ENCODE measurements around the gene ICOSLG.
"Not testable (repeated sequence)": the region's sequence is repeated elsewhere in the genome, so short reads cannot be mapped to it uniquely, and the experiment has no call there.

Gene ICOSLG

DNA sequence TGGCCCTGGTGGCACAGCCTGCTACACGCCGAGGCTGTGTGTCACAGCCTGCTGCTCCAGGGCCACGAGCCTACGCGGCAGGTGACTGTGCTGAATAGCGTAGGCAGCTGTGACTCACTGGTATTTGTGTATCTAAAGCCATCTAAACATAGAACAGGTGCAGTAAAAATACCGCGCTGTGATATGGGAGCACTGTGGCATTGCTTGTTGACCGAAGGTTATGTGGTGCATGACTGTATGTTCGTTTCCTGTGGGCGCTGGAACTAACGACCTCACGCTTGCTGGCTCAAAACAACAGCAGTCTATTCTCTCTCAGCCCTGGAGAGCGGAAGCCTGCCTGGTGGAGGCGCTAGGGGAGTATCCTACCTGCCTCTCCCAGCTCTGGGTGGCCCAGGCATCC, 3.2 kb upstream of the ICOSLG start:
- not testable (repeated sequence) for H3K9me3 ChIP-seq (ENCODE audit: insufficient read depth, low read length); H3K9ac ChIP-seq (ENCODE audit: low read length); H3K4me3 ChIP-seq (ENCODE audit: insufficient read depth, low read length, poor library complexity, severe bottlenecking); H3K27ac ChIP-seq (ENCODE audit: low read depth, low read length); H2AFZ ChIP-seq (ENCODE audit: low read depth, low read length, severe bottlenecking); H4K20me1 ChIP-seq (ENCODE audit: low read depth, low read length); H3K9me2 ChIP-seq (replicated peaks; ENCODE audit: insufficient read depth, low read length); H3K36me3 ChIP-seq (ENCODE audit: low read length); H3F3A ChIP-seq (ENCODE audit: insufficient read depth); H3K27me3 ChIP-seq (ENCODE audit: low read length); H3K4me2 ChIP-seq (ENCODE audit: low read depth, low read length, poor library complexity, severe bottlenecking); H3K79me2 ChIP-seq (ENCODE audit: insufficient read depth, low read length)

DNA sequence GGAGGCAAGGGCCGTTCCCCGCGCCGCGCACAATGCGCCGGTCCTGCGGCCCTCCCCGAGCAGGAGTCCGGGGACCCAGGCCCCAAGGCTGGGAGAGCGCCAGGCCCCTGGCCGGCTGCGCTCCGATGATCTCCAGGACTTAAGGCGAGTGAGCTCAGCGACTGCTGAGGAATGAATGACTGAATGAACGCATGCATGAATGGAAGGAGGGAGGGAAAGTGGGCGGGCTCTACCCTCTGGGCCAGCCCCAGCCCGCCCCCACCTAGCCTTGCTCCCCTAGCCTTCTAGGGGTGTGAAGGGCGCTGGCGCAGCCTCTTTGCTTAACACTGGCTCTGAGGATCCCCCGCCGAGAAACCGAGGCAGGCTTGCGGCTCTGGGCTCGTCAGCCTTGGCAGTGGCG, 538 bp upstream of the ICOSLG start:
- H2AFZ ChIP-seq (ENCODE audit: low read depth, low read length, severe bottlenecking); H3K27me3 ChIP-seq (ENCODE audit: low read length); H4K20me1 ChIP-seq (ENCODE audit: low read depth, low read length); H3F3A ChIP-seq (ENCODE audit: insufficient read depth); H3K4me3 ChIP-seq (ENCODE audit: insufficient read depth, low read length, poor library complexity, severe bottlenecking); H3K27ac ChIP-seq (ENCODE audit: low read depth, low read length); H3K36me3 ChIP-seq (ENCODE audit: low read length); H3K9ac ChIP-seq (ENCODE audit: low read length); H3K4me2 ChIP-seq (ENCODE audit: low read depth, low read length, poor library complexity, severe bottlenecking); H3K79me2 ChIP-seq (ENCODE audit: insufficient read depth, low read length); H3K9me3 ChIP-seq (ENCODE audit: insufficient read depth, low read length); H3K9me2 ChIP-seq (replicated peaks; ENCODE audit: insufficient read depth, low read length): not testable (repeated sequence)

DNA sequence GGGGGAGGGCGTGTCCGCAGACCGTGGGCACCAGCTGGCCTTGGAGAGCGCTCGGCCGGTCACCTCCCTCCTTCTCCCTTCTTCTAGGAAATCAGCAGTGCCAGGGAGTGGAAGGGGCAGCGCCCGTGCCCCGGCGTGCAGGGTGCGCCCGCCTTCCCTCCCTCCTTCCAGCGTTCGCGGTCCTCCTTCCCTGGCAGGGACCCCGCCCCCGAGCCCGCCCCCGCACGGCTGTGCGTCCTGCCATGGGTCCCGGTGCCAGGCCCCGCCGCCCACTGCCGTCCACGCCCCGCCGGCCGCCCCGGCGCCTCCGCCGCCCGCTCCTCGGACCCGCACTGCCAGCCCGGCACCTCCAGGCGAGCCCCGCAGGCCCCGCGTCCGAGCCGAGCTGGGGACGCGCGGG, 390 bp downstream of the ICOSLG start:
- H3K27me3 ChIP-seq (ENCODE audit: low read length); H4K20me1 ChIP-seq (ENCODE audit: low read depth, low read length); H3K4me3 ChIP-seq (ENCODE audit: insufficient read depth, low read length, poor library complexity, severe bottlenecking); H3K9me2 ChIP-seq (replicated peaks; ENCODE audit: insufficient read depth, low read length); H3K9ac ChIP-seq (ENCODE audit: low read length); H3K4me2 ChIP-seq (ENCODE audit: low read depth, low read length, poor library complexity, severe bottlenecking); H3F3A ChIP-seq (ENCODE audit: insufficient read depth); H3K9me3 ChIP-seq (ENCODE audit: insufficient read depth, low read length); H3K79me2 ChIP-seq (ENCODE audit: insufficient read depth, low read length); H3K36me3 ChIP-seq (ENCODE audit: low read length); H3K27ac ChIP-seq (ENCODE audit: low read depth, low read length); H2AFZ ChIP-seq (ENCODE audit: low read depth, low read length, severe bottlenecking): not testable (repeated sequence)

DNA sequence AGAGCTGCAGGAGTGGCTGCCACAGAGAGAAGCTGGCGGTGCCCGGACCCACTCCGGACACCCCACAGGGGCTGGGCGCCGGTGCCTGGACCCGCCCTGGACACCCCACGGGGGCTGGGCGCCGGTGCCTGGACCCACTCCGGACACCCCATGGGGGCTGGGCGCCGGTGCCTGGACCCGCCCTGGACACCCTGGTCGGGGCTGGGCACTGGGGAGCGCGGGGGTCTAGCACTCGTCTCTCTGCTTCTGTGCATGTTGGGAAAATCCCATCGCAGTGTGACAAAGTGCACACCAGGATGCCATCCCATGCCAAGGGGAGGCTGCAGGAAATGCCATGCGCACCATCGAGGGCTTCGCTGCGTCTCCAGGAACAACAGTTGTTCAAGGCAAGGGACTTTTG, 11.2 kb downstream of the ICOSLG start:
- not testable (repeated sequence) for H3K9ac ChIP-seq (ENCODE audit: low read length); H3F3A ChIP-seq (ENCODE audit: insufficient read depth); H3K4me2 ChIP-seq (ENCODE audit: low read depth, low read length, poor library complexity, severe bottlenecking); H3K4me3 ChIP-seq (ENCODE audit: insufficient read depth, low read length, poor library complexity, severe bottlenecking); H3K79me2 ChIP-seq (ENCODE audit: insufficient read depth, low read length); H3K36me3 ChIP-seq (ENCODE audit: low read length); H3K27me3 ChIP-seq (ENCODE audit: low read length); H2AFZ ChIP-seq (ENCODE audit: low read depth, low read length, severe bottlenecking); H4K20me1 ChIP-seq (ENCODE audit: low read depth, low read length); H3K9me3 ChIP-seq (ENCODE audit: insufficient read depth, low read length); H3K27ac ChIP-seq (ENCODE audit: low read depth, low read length); H3K9me2 ChIP-seq (replicated peaks; ENCODE audit: insufficient read depth, low read length)

DNA sequence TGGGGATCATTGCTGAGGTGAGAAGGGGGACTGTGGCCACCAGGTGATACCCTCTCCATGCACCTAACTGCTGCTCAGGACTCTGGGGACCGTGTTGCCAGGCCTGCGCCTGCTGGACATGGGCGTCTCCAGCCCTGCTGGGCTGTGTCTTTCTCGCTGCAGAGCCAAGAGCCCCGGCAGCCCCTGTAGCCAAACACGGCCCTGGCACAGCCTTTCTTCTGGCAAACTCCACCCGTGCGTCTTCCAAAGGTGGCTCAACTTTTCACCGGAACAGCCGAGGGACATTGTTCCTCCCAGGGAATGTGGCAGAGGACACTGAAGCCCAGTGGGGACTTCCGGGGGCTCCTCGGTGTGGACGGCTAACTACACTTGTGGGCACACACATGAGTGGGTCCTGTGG, 12.6 kb downstream of the ICOSLG start:
- not testable (repeated sequence) for H3K9ac ChIP-seq (ENCODE audit: low read length); H2AFZ ChIP-seq (ENCODE audit: low read depth, low read length, severe bottlenecking)

DNA sequence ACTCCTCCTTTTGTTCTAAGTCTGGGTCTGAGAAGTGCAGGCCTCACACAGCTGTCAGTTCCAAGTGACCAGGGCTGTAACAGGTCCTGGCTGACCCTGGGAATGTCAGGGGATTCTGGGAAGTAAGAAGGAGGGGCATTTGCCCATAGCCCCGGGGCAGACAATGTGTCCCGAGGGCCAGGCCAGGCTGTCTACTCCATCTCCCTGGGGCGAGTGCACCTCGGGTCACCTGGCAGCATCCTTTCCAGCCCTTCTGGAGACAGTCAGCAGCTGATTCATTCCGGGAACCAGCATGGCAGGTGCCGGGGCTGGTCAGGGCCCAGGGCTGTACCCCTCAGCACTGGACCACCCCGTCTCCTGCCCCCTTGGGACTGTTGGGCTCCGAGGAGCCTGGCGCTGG, 13.1 kb downstream of the ICOSLG start:
- H3K79me2 ChIP-seq (ENCODE audit: insufficient read depth, low read length); H3K9ac ChIP-seq (ENCODE audit: low read length); H3K27ac ChIP-seq (ENCODE audit: low read depth, low read length); H2AFZ ChIP-seq (ENCODE audit: low read depth, low read length, severe bottlenecking); H3F3A ChIP-seq (ENCODE audit: insufficient read depth); H3K4me3 ChIP-seq (ENCODE audit: insufficient read depth, low read length, poor library complexity, severe bottlenecking); H3K4me2 ChIP-seq (ENCODE audit: low read depth, low read length, poor library complexity, severe bottlenecking); H3K36me3 ChIP-seq (ENCODE audit: low read length); H4K20me1 ChIP-seq (ENCODE audit: low read depth, low read length); H3K9me3 ChIP-seq (ENCODE audit: insufficient read depth, low read length); H3K27me3 ChIP-seq (ENCODE audit: low read length); H3K9me2 ChIP-seq (replicated peaks; ENCODE audit: insufficient read depth, low read length): not testable (repeated sequence)

More for the DNA sequence above, 12.6 kb downstream of the ICOSLG start:
- H4K20me1 ChIP-seq (ENCODE audit: low read depth, low read length); H3K9me3 ChIP-seq (ENCODE audit: insufficient read depth, low read length); H3K4me3 ChIP-seq (ENCODE audit: insufficient read depth, low read length, poor library complexity, severe bottlenecking); H3K4me2 ChIP-seq (ENCODE audit: low read depth, low read length, poor library complexity, severe bottlenecking); H3F3A ChIP-seq (ENCODE audit: insufficient read depth); H3K36me3 ChIP-seq (ENCODE audit: low read length); H3K79me2 ChIP-seq (ENCODE audit: insufficient read depth, low read length); H3K27ac ChIP-seq (ENCODE audit: low read depth, low read length); H3K9me2 ChIP-seq (replicated peaks; ENCODE audit: insufficient read depth, low read length); H3K27me3 ChIP-seq (ENCODE audit: low read length): not testable (repeated sequence)

DNA sequence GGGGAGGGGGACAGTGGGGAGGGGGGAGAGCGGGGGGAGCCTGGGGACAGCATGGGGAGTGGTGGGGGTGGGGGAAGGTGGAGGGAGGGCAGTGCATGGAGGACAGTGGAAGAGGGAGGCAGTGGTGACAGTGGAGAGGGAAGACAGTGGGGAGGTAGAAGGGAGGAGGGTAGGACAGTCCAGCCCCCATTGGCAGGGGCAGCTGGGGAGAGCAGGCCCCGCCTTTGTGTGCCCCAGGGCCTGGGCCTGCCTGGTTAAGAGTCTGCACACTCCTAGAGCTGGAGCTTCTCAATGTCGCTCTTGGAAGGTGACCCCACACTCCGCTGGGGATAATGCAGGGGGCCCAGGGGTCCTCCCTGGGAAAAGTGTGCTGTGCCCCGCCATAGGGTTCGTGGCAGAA, 15.1 kb downstream of the ICOSLG start:
- not testable (repeated sequence) for H3K9me3 ChIP-seq (ENCODE audit: insufficient read depth, low read length); H3K4me2 ChIP-seq (ENCODE audit: low read depth, low read length, poor library complexity, severe bottlenecking); H3K9ac ChIP-seq (ENCODE audit: low read length); H3K79me2 ChIP-seq (ENCODE audit: insufficient read depth, low read length); H3F3A ChIP-seq (ENCODE audit: insufficient read depth); H3K36me3 ChIP-seq (ENCODE audit: low read length); H3K27ac ChIP-seq (ENCODE audit: low read depth, low read length); H2AFZ ChIP-seq (ENCODE audit: low read depth, low read length, severe bottlenecking); H3K4me3 ChIP-seq (ENCODE audit: insufficient read depth, low read length, poor library complexity, severe bottlenecking); H3K27me3 ChIP-seq (ENCODE audit: low read length); H4K20me1 ChIP-seq (ENCODE audit: low read depth, low read length); H3K9me2 ChIP-seq (replicated peaks; ENCODE audit: insufficient read depth, low read length)

DNA sequence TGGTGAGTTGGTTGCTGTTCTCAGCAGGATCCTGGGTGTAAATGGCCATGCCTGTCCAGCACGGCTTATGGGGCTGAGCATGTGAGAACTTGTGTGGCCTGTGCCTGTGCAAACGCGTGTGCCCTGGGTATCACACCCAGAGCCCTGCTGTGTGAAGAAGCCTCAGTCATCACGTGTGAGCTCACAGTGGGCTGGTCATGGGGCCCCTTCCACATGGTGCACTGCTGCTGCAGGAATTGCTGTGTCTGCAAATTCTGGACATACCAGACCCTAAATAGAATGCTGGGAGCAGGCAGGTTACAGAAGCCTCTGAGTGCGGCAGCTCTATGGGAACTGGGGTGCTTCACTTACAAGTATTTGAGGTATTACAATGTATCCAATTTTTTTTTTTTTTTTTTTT, 17.4 kb downstream of the ICOSLG start:
- not testable (repeated sequence) for H3F3A ChIP-seq (ENCODE audit: insufficient read depth); H3K27me3 ChIP-seq (ENCODE audit: low read length); H3K4me3 ChIP-seq (ENCODE audit: insufficient read depth, low read length, poor library complexity, severe bottlenecking); H2AFZ ChIP-seq (ENCODE audit: low read depth, low read length, severe bottlenecking); H3K79me2 ChIP-seq (ENCODE audit: insufficient read depth, low read length); H3K4me2 ChIP-seq (ENCODE audit: low read depth, low read length, poor library complexity, severe bottlenecking); H3K9me3 ChIP-seq (ENCODE audit: insufficient read depth, low read length); H3K9ac ChIP-seq (ENCODE audit: low read length); H4K20me1 ChIP-seq (ENCODE audit: low read depth, low read length); H3K27ac ChIP-seq (ENCODE audit: low read depth, low read length); H3K36me3 ChIP-seq (ENCODE audit: low read length); H3K9me2 ChIP-seq (replicated peaks; ENCODE audit: insufficient read depth, low read length)

DNA sequence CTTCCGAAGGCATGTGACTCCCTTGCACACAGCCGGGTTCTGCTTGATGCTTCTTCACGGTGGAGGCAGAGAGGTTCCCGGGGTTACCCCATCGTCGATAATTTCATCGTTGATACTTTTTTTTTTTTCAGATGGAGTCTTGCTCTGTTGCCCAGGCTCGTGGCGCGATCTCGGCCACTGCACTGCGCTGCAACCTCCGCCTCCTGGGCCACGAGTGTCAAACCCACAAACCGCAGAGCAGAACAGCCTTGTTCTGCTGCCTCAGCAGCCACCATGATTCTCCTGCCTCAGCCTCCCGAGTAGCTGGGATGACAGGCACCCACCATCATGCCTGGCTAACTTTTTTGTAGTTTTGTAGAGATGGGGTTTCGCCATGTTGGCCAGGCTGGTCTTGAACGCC, 20.1 kb downstream of the ICOSLG start:
- H3F3A ChIP-seq (ENCODE audit: insufficient read depth); H3K9ac ChIP-seq (ENCODE audit: low read length); H3K4me3 ChIP-seq (ENCODE audit: insufficient read depth, low read length, poor library complexity, severe bottlenecking); H4K20me1 ChIP-seq (ENCODE audit: low read depth, low read length); H3K9me3 ChIP-seq (ENCODE audit: insufficient read depth, low read length); H3K27me3 ChIP-seq (ENCODE audit: low read length); H3K27ac ChIP-seq (ENCODE audit: low read depth, low read length); H2AFZ ChIP-seq (ENCODE audit: low read depth, low read length, severe bottlenecking); H3K79me2 ChIP-seq (ENCODE audit: insufficient read depth, low read length); H3K36me3 ChIP-seq (ENCODE audit: low read length); H3K9me2 ChIP-seq (replicated peaks; ENCODE audit: insufficient read depth, low read length); H3K4me2 ChIP-seq (ENCODE audit: low read depth, low read length, poor library complexity, severe bottlenecking): not testable (repeated sequence)
